DND-41 (cell line): ENCODE results near the gene UST.

Source experiments
- EZH2 ChIP-seq: IDR thresholded peaks from 3 replicates; pipeline ENCODE4 v1.6.1; 2012; ENCODE audit warnings: borderline replicate concordance, low read depth, mild to moderate bottlenecking, moderate library complexity, low read length, inconsistent platforms; ENCODE audit not compliant: severe bottlenecking
- TF ChIP-seq, protein P1 (sequence below): IDR thresholded peaks from 2 replicates; pipeline ENCODE4 v1.5.1; 2012; ENCODE audit warnings: borderline replicate concordance, low read length, moderate library complexity, mild to moderate bottlenecking; ENCODE audit not compliant: poor library complexity, severe bottlenecking; ENCODE audit errors: extremely low read depth

- TF ChIP-seq, protein P1, sequence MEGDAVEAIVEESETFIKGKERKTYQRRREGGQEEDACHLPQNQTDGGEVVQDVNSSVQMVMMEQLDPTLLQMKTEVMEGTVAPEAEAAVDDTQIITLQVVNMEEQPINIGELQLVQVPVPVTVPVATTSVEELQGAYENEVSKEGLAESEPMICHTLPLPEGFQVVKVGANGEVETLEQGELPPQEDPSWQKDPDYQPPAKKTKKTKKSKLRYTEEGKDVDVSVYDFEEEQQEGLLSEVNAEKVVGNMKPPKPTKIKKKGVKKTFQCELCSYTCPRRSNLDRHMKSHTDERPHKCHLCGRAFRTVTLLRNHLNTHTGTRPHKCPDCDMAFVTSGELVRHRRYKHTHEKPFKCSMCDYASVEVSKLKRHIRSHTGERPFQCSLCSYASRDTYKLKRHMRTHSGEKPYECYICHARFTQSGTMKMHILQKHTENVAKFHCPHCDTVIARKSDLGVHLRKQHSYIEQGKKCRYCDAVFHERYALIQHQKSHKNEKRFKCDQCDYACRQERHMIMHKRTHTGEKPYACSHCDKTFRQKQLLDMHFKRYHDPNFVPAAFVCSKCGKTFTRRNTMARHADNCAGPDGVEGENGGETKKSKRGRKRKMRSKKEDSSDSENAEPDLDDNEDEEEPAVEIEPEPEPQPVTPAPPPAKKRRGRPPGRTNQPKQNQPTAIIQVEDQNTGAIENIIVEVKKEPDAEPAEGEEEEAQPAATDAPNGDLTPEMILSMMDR = no peak
- no peak for TF ChIP-seq EZH2
Measured at GRCh38 chr6:149081281-149081680, 334.5 kb downstream of the UST start.
